Neural progenitor cell (in vitro differentiated cells): ENCODE results near the gene ATP2B3. TPM values are rescaled to one million over a fixed set of nuclear protein-coding genes. Genes with fewer than 3 reads are reported as not detected.

Experiments
- DNase-seq: peaks from one replicate; pipeline ENCODE4 v3.0.0-alpha.2; 2016; ENCODE audit warnings: low spot score
- H2AFZ ChIP-seq: fragments of 200-600 bp; sonication (generic); replicated peaks from 2 replicates; pipeline ENCODE4 v1.6.1; 2016; ENCODE audit warnings: antibody characterized with exemption
- H3F3A ChIP-seq: fragments of 200-600 bp; sonication (generic); 2 replicates; pipeline ENCODE4 v1.6.1; 2016; ENCODE audit warnings: antibody characterized with exemption, low read depth
- H3K27ac ChIP-seq: fragments of 200-600 bp; sonication (generic); 2 replicates; pipeline ENCODE4 v1.5.1; 2016; ENCODE audit warnings: mild to moderate bottlenecking
- H3K27me3 ChIP-seq: fragments of 200-600 bp; sonication (generic); 2 replicates; pipeline ENCODE4 v1.6.1; 2016; ENCODE audit warnings: mild to moderate bottlenecking, moderate library complexity
- H3K36me3 ChIP-seq: fragments of 200-600 bp; sonication (generic); 2 replicates; pipeline ENCODE4 v1.5.1; 2016
- H3K4me1 ChIP-seq: fragments of 200-600 bp; sonication (generic); 2 replicates; pipeline ENCODE4 v1.6.1; 2016; ENCODE audit warnings: mixed run types
- H3K4me2 ChIP-seq: fragments of 200-600 bp; sonication (generic); 2 replicates; pipeline ENCODE4 v1.6.1; 2016
- H3K4me3 ChIP-seq: fragments of 200-600 bp; sonication (generic); 2 replicates; pipeline ENCODE4 v1.5.1; 2016
- H3K79me2 ChIP-seq: fragments of 200-600 bp; sonication (generic); 2 replicates; pipeline ENCODE4 v1.6.1; 2016; ENCODE audit warnings: low read depth
- H3K9ac ChIP-seq: fragments of 200-600 bp; sonication (generic); 2 replicates; pipeline ENCODE4 v1.6.1; 2016
- H3K9me3 ChIP-seq: fragments of 200-600 bp; sonication (generic); 2 replicates; pipeline ENCODE4 v1.5.1; 2016; ENCODE audit warnings: low read depth
- H4K20me1 ChIP-seq: fragments of 200-600 bp; sonication (generic); 2 replicates; pipeline ENCODE4 v1.6.1; 2016; ENCODE audit warnings: low read depth
- H3K27ac Mint-ChIP-seq: 3 replicates; pipeline ENCODE4 v1.8.0; 2021; ENCODE audit warnings: mixed read lengths
- H3K27me3 Mint-ChIP-seq: 2 replicates; pipeline ENCODE4 v1.8.0; 2022; ENCODE audit warnings: low read depth, mild to moderate bottlenecking, inconsistent platforms, moderate library complexity, mixed read lengths; ENCODE audit not compliant: insufficient read depth
- H3K36me3 Mint-ChIP-seq: 3 replicates; pipeline ENCODE4 v1.8.0; 2021; ENCODE audit warnings: mixed read lengths
- H3K4me1 Mint-ChIP-seq: 3 replicates; pipeline ENCODE4 v1.8.0; 2021; ENCODE audit warnings: mixed read lengths
- H3K4me3 Mint-ChIP-seq: 3 replicates; pipeline ENCODE4 v1.8.0; 2021; ENCODE audit warnings: mild to moderate bottlenecking, moderate library complexity, mixed read lengths
- H3K9me3 Mint-ChIP-seq: 3 replicates; pipeline ENCODE4 v1.8.0; 2020; ENCODE audit warnings: mixed read lengths
- EZH2 ChIP-seq: fragments of 200-600 bp; sonication (generic); IDR thresholded peaks from 2 replicates; pipeline ENCODE4 v1.6.1; 2017; ENCODE audit warnings: antibody characterized with exemption, mild to moderate bottlenecking, moderate library complexity
- EZH2phosphoT487 ChIP-seq: fragments of 200-600 bp; sonication (generic); IDR thresholded peaks from 2 replicates; pipeline ENCODE4 v1.6.1; 2017; ENCODE audit warnings: antibody characterized with exemption
- total RNA-seq: library from RNA; depleted of rRNA; stranded (reverse); fragments of >200 nt; gene quantifications from 2 replicates; pipeline ENCODE4 v1.2.3, GENCODE V29; 2015; ENCODE audit warnings: low replicate concordance
- TF ChIP-seq, protein P1 (sequence below): fragments of 200-600 bp; sonication (generic); IDR thresholded peaks from 2 replicates; pipeline ENCODE4 v1.5.1; 2017; ENCODE audit warnings: antibody characterized with exemption, mild to moderate bottlenecking

Gene ATP2B3
- total RNA-seq, 1 donor from 2014 or later: not detected

DNA sequence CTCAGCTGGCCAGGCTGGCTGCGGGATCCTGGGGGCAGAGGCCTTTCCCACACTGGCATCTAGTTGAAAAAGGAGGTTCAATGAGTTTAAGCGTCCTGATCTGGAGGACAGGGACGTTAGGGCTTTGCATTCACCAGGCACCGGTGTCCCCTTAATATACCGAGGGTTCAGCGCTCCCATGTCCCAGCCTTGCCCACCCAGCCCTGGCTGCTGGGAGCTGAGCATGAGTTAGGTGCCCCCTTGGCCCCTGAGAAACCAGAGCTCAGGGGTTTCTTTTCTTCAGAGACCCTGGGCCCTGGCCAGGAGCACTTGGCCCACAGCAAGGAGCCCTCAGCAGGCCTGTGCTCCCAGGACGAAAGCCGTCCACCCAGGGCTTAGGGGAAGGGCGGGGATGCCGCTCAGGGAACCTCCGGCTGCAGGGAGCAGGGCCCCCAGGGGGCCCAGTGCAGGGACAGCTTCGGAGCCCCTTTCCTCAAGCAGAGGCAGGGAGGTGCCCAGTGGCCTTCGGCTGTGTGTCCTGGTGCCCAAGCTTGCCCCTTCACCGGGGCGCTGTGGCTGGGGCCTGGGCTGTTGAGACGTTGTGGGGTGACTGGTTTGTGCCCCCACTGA lies 108.7 kb downstream of the ATP2B3 start:
- H4K20me1 ChIP-seq: no peaks in the 10 kb centered on the region
- no peaks in the 10 kb centered on the region for H3K4me1 ChIP-seq
- Mint-ChIP-seq H3K4me1 (no peaks in the 10 kb centered on the region), H3K36me3 (no peaks in the 10 kb centered on the region), H3K27ac (no peak overlapping the region), H3K9me3 (peaks cover 39% of the 10 kb centered on the region), H3K27me3 (peaks cover 7% of the 10 kb centered on the region), H3K4me3 (no peak overlapping the region)
- no peak overlapping the region for H3K4me3 ChIP-seq
- no peaks in the 10 kb centered on the region for H3K9me3 ChIP-seq
- TF ChIP-seq EZH2 (no peak), EZH2phosphoT487 (no peak)
- TF ChIP-seq, protein P1, sequence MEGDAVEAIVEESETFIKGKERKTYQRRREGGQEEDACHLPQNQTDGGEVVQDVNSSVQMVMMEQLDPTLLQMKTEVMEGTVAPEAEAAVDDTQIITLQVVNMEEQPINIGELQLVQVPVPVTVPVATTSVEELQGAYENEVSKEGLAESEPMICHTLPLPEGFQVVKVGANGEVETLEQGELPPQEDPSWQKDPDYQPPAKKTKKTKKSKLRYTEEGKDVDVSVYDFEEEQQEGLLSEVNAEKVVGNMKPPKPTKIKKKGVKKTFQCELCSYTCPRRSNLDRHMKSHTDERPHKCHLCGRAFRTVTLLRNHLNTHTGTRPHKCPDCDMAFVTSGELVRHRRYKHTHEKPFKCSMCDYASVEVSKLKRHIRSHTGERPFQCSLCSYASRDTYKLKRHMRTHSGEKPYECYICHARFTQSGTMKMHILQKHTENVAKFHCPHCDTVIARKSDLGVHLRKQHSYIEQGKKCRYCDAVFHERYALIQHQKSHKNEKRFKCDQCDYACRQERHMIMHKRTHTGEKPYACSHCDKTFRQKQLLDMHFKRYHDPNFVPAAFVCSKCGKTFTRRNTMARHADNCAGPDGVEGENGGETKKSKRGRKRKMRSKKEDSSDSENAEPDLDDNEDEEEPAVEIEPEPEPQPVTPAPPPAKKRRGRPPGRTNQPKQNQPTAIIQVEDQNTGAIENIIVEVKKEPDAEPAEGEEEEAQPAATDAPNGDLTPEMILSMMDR: no peak
- no peak for DNase-seq
- no peak overlapping the region for H3K4me2 ChIP-seq
- no peak overlapping the region for H3K27ac ChIP-seq
- H3K36me3 ChIP-seq: no peaks in the 10 kb centered on the region
- no peaks in the 10 kb centered on the region for H3F3A ChIP-seq
- no peak overlapping the region for H3K9ac ChIP-seq
- no peaks in the 10 kb centered on the region for H3K79me2 ChIP-seq
- no peak overlapping the region for H2AFZ ChIP-seq
- no peaks in the 10 kb centered on the region for H3K27me3 ChIP-seq

DNA sequence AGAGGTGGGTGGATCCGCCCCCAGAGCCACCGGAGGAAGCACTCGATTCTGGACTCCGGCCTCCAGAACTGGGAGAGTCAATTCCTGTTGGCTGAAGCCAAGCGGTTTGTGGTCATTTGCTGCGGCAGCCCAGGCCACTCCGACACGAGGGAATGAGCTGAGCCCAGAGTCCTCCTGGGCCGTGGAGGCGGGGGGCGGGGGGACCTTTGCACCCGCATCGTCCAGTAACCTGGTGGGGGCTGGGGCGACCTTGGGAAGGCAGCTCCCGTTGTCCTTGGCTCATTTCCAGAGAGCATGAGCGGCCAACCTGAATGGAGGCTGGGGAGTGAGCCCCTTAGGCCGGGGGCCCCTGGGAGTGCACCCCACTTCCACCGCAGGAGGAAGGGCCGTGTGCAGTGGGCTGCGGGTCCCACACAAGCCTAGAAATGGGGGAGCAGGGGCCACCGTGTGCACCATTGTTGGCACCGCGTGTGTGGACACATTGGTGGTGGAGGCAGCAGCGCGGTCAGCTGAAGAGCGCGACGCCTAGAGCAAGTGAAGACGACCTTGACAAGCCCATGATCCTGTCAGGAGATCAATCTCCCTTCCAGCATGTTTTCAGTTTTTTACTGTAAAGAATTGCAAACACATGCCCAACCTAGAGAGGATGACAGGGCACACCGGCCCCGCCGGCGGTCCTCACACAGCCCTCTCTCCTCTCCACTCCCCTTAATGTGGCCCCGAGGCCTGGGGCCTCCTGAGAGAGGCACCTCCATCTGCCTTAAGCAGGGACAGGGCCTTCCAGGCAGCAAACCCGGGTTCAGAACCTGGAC lies 109.6 kb downstream of the ATP2B3 start:
- Histone ChIP-seq H3K27ac (no peak overlapping the region), H3K4me1 (no peaks in the 10 kb centered on the region), H3K27me3 (no peaks in the 10 kb centered on the region), H3K9me3 (no peaks in the 10 kb centered on the region), H3K9ac (no peak overlapping the region), H3K4me2 (no peak overlapping the region), H3K4me3 (no peak overlapping the region), H3K36me3 (no peaks in the 10 kb centered on the region), H3F3A (no peaks in the 10 kb centered on the region), H2AFZ (no peak overlapping the region), H4K20me1 (no peaks in the 10 kb centered on the region), H3K79me2 (no peaks in the 10 kb centered on the region)
- peaks cover 8% of the 10 kb centered on the region for H3K27me3 Mint-ChIP-seq
- H3K4me3 Mint-ChIP-seq: no peak overlapping the region
- no peaks in the 10 kb centered on the region for H3K36me3 Mint-ChIP-seq
- peaks cover 41% of the 10 kb centered on the region for H3K9me3 Mint-ChIP-seq
- TF ChIP-seq, protein P1: no peak
- TF ChIP-seq EZH2 (no peak), EZH2phosphoT487 (no peak)
- H3K27ac Mint-ChIP-seq: no peak overlapping the region
- DNase-seq: no peak
- no peaks in the 10 kb centered on the region for H3K4me1 Mint-ChIP-seq

DNA sequence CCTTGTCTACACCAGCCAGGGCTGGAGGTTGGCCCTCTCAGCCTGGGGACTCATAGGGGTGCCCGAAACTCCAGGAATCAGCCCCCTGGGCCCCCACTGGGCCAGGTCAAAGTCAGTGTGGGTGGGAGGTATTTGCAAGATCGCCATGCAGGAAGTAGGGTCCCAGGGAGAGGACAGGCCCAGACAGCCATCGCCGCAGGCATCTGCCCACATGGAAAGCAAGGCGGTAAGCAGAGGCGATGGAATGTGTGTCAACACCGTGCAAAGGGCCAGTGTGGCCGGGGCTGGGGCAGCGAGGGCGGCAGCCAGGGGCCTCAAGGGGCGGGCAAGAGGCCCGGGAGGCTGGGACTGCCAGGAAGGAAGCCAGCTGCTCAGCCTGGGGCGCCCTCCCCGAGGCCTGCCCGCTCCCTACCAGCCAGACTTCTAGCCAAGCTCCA lies 110.3 kb downstream of the ATP2B3 start:
- no peaks in the 10 kb centered on the region for H3K36me3 Mint-ChIP-seq
- no peak overlapping the region for H3K4me3 Mint-ChIP-seq
- H3K9ac ChIP-seq: no peak overlapping the region
- peaks cover 8% of the 10 kb centered on the region for H3K27me3 Mint-ChIP-seq
- no peaks in the 10 kb centered on the region for H3K36me3 ChIP-seq
- H3K9me3 ChIP-seq: no peaks in the 10 kb centered on the region
- no peak overlapping the region for H3K4me2 ChIP-seq
- H3K4me1 ChIP-seq: no peaks in the 10 kb centered on the region
- H3K9me3 Mint-ChIP-seq: peaks cover 35% of the 10 kb centered on the region
- no peak overlapping the region for H3K4me3 ChIP-seq
- no peak overlapping the region for H3K27ac ChIP-seq
- no peaks in the 10 kb centered on the region for H3K27me3 ChIP-seq
- no peak for DNase-seq
- H3K79me2 ChIP-seq: no peaks in the 10 kb centered on the region
- no peak overlapping the region for H3K27ac Mint-ChIP-seq
- no peaks in the 10 kb centered on the region for H3K4me1 Mint-ChIP-seq
- H3F3A ChIP-seq: no peaks in the 10 kb centered on the region
- no peaks in the 10 kb centered on the region for H4K20me1 ChIP-seq
- TF ChIP-seq, protein P1: no peak
- H2AFZ ChIP-seq: no peak overlapping the region
